Measurements from ENCODE around the gene PRKAR1A. TPM values are rescaled to one million over a fixed set of nuclear protein-coding genes. Genes with fewer than 3 reads are reported as not detected.
A peak's percentile ranks its signal among the peaks of the same experiment; 100 is the strongest.

PRKAR1A gene
- total and polyA plus RNA-seq, 2 of the 8 experiments (the other 6 are each of a cell fraction or from before 2014, with no cell fraction given): 39.3 to 149 TPM

DNA sequence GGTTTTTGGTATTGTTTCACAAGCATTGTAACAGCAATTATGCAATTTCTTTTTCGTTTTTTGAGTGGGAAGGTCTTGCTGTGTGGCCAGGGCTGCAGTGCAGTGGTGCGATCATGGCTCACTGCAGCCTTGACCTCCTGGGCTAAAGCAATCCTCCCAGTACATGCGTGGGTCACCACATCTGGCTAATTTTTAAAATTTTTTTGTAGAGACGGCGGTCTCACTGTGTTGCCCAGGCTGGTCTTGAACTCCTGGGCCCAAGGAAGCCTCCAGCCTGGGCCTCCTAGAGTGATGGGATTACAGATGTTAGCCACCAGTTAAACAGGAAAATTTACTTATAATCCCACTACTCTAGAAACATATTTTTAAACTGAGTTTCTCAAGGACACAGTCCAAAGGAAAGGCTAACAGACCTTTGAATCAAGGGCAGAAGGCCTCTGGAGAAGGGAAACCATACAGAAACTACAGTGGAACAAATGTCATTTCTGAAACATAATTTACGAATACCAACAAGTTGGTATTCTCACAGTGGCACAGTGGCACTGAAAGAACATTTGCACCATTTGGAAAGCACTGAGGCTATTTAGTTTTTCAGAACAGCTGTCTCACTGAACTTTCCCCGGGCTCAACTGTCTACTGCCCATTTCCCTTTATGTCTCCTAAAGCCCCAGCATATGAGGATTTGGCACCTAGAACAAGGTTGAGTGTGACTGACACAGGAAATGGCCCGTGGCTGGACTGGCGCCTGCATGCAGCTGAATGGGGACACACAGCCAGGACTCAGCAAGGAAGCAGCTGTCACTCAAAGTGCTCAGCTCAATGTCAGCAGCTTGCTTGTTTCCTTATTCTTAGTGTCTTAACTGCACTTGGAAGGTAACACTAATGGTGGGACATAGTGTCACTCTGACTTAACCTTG is 2.8 kb upstream of the PRKAR1A start:
- Histone ChIP-seq H4K20me1 (replicated peaks in 1 of 2; ENCODE audit: control insufficient read depth in 1 of 2, insufficient read depth in 2 of 2, low read length in 2 of 2) (peaks cover 0 to 2% of the 10 kb centered on the region in 2 experiments), H3K4ac (replicated peaks; ENCODE audit: insufficient read length, low read depth, low read length) (no peak overlapping the region), H3K9ac (replicated peaks in 1 of 4; ENCODE audit: extremely low read depth in 1 of 4, low read depth in 3 of 4, low read length in 3 of 4) (no peak overlapping the region), H3K56ac (replicated peaks; ENCODE audit: insufficient read length, low read depth, low read length) (no peak overlapping the region), H2BK120ac (replicated peaks; ENCODE audit: low read depth, low read length) (no peak overlapping the region), H3K18ac (ENCODE audit: extremely low read depth, low read length) (no peak overlapping the region), H3K79me1 (ENCODE audit: low read depth, low read length) (no peaks in the 10 kb centered on the region), H4K91ac (replicated peaks; ENCODE audit: insufficient read length, low read length) (no peak overlapping the region), H3K23ac (ENCODE audit: insufficient read length) (no peak overlapping the region), H3K14ac (ENCODE audit: insufficient read length) (no peak overlapping the region), H3K4me2 (ENCODE audit: insufficient read depth in 1 of 2, low read depth in 2 of 2, low read length in 2 of 2) (no peak overlapping the region), H3K23me2 (ENCODE audit: low read depth, low read length) (peaks cover 5% of the 10 kb centered on the region), H2AK5ac (ENCODE audit: low read depth, low read length) (no peak overlapping the region), H3K36me3 (ENCODE audit: control insufficient read depth in 2 of 4, insufficient read depth in 4 of 4, low read length in 3 of 4) (no peaks in the 10 kb centered on the region), H2BK15ac (ENCODE audit: low read length) (peak overlapping the region; percentile 6; the same call in 1 of the 2 replicates), H4K5ac (ENCODE audit: insufficient read length, low read depth, low read length) (no peak overlapping the region), H2AFZ (ENCODE audit: low read length) (no peak overlapping the region), H3K4me3 (ENCODE audit: extremely low read depth in 1 of 4, insufficient read depth in 2 of 4, low read depth in 3 of 4, low read length in 4 of 4) (no peak overlapping the region), H2BK12ac (ENCODE audit: low read depth, low read length) (peak overlapping the region; percentile 28; the same call in 1 of the 2 replicates), H3K4me1 (replicated peaks in 1 of 4; ENCODE audit: control insufficient read depth in 3 of 4, insufficient read depth in 4 of 4, low read length in 3 of 4) (peaks cover 0 to 4% (median 2%) of the 10 kb centered on the region in 4 experiments; a peak in 4 of 7 replicates), H3K27ac (ENCODE audit: low read depth, low read length) (no peak overlapping the region), H2BK5ac (ENCODE audit: low read depth, low read length) (no peak overlapping the region), H3K9me3 (ENCODE audit: insufficient read depth in 2 of 2, low read depth in 1 of 2, low read length in 1 of 2) (no peaks in the 10 kb centered on the region), H3K27me3 (replicated peaks in 1 of 4; ENCODE audit: control insufficient read depth in 3 of 4, extremely low read depth in 1 of 4, insufficient read depth in 3 of 4, low read length in 3 of 4) (no peaks in the 10 kb centered on the region), H4K8ac (ENCODE audit: extremely low read depth, insufficient read depth, low read length) (no peak overlapping the region), H3K79me2 (ENCODE audit: control insufficient read depth in 1 of 2, insufficient read depth in 2 of 2, low read length in 2 of 2) (peaks cover 0 to 17% of the 10 kb centered on the region in 2 experiments; a peak in 3 of 4 replicates), H2BK20ac (ENCODE audit: low read length) (no peak overlapping the region)
- DNase-seq (ENCODE audit: low read depth in 1 of 2, low spot score in 2 of 2) (no peak), FAIRE-seq (no peak)
- 89% methylated on average over 9 of the region's 9 CpGs; no CpG with 5 or more reads in 1 of the 2 experiments for WGBS, 2 experiments (ENCODE audit: extremely low coverage in 1 of 2, insufficient coverage in 1 of 2, insufficient read length in 1 of 2, insufficient replicate concordance in 2 of 2, low coverage in 1 of 2, low lambda C conversion rate in 2 of 2, missing lambda C conversion rate in 1 of 2)
- CTCF ChIA-PET (ENCODE audit: partially characterized antibody): interaction anchor here (0.6 to 1.2 kb wide), 3 partner anchors 34 to 337 kb away, joined by 3 read pairs; no protein-coding TSS in a partner anchor
- POLR2A ChIA-PET (ENCODE audit: partially characterized antibody): no interaction called here
- no peak for TF ChIP-seq ASH2L (IDR thresholded peaks at IDR 0.05; ENCODE audit: low read length)
- TF ChIP-seq, protein P1, sequence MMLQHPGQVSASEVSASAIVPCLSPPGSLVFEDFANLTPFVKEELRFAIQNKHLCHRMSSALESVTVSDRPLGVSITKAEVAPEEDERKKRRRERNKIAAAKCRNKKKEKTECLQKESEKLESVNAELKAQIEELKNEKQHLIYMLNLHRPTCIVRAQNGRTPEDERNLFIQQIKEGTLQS (IDR thresholded peaks at IDR 0.05; ENCODE audit: insufficient read depth, low read depth, low read length): no peak
- no peak for TF ChIP-seq CREB1 (IDR thresholded peaks at IDR 0.05)
- no peak for TF ChIP-seq NANOG (IDR thresholded peaks at IDR 0.05; ENCODE audit: insufficient read depth, low read depth, low read length, poor library complexity, severe bottlenecking)
- no peak for TF ChIP-seq JUND (IDR thresholded peaks at IDR 0.05; ENCODE audit: low read length)
- no peak for TF ChIP-seq JUN (IDR thresholded peaks at IDR 0.05; ENCODE audit: low read depth, low read length)
- TF ChIP-seq POLR2AphosphoS5 (IDR thresholded peaks at IDR 0.05; ENCODE audit: low read depth, low read length): no peak
- TF ChIP-seq GABPA (IDR thresholded peaks at IDR 0.05; ENCODE audit: borderline replicate concordance, insufficient read depth, low read length): no peak
- no peak for TF ChIP-seq EGR1 (IDR thresholded peaks at IDR 0.05; ENCODE audit: borderline replicate concordance, low read depth, low read length)
- TF ChIP-seq PHF8 (conservative IDR thresholded peaks at IDR 0.05; ENCODE audit: low read depth, low read length): no peak
- no peak for TF ChIP-seq KDM5A (IDR thresholded peaks at IDR 0.05; ENCODE audit: low read length)
- TF ChIP-seq GTF2F1 (IDR thresholded peaks at IDR 0.05; ENCODE audit: borderline replicate concordance, low read depth, low read length): no peak
